ENCODE results near the gene SPRR2E. TPM values are rescaled to one million over a fixed set of nuclear protein-coding genes. Genes with fewer than 3 reads are reported as not detected.

Gene SPRR2E
- total and polyA plus RNA-seq, 2 donors, result not detected

Small RNA genes lying within 50 kb of the gene (small RNA-seq; reads per million reads assigned to genes)
- not detected for gene SPRR2C

Other genes starting within 250 kb of the SPRR2E start
- gene LCE7A, start 234.5 kb downstream of the SPRR2E start, total RNA-seq, result not detected
- not detected for gene LCE7A, start 234.5 kb downstream of the SPRR2E start, polyA plus RNA-seq
- gene SMCP, start 216.2 kb downstream of the SPRR2E start, total RNA-seq, result not detected
- not detected for gene SMCP, start 216.2 kb downstream of the SPRR2E start, polyA plus RNA-seq
- gene IVL, start 186.0 kb downstream of the SPRR2E start, total RNA-seq, result 2.7 TPM
- gene IVL, start 186.0 kb downstream of the SPRR2E start, polyA plus RNA-seq, result 9.5 TPM
- gene SPRR5, start 147.3 kb downstream of the SPRR2E start, total RNA-seq, result not detected
- not detected for gene SPRR5, start 147.3 kb downstream of the SPRR2E start, polyA plus RNA-seq
- gene SPRR4, start 123.9 kb downstream of the SPRR2E start, total RNA-seq, result not detected
- not detected for gene SPRR4, start 123.9 kb downstream of the SPRR2E start, polyA plus RNA-seq
- not detected for gene SPRR1A, start 110.4 kb downstream of the SPRR2E start, total RNA-seq
- not detected for gene SPRR1A, start 110.4 kb downstream of the SPRR2E start, polyA plus RNA-seq
- 10.0 TPM for gene SPRR3, start 92.8 kb downstream of the SPRR2E start, total RNA-seq
- gene SPRR3, start 92.8 kb downstream of the SPRR2E start, polyA plus RNA-seq, result 0.65 TPM
- not detected for gene SPRR1B, start 63.3 kb downstream of the SPRR2E start, total RNA-seq
- gene SPRR1B, start 63.3 kb downstream of the SPRR2E start, polyA plus RNA-seq, result not detected
- not detected for gene SPRR2D, start 53.4 kb downstream of the SPRR2E start, total RNA-seq
- gene SPRR2D, start 53.4 kb downstream of the SPRR2E start, polyA plus RNA-seq, result not detected
- not detected for gene SPRR2A, start 37.0 kb downstream of the SPRR2E start, total RNA-seq
- not detected for gene SPRR2A, start 37.0 kb downstream of the SPRR2E start, polyA plus RNA-seq
- not detected for gene SPRR2B, start 22.9 kb downstream of the SPRR2E start, total RNA-seq
- not detected for gene SPRR2B, start 22.9 kb downstream of the SPRR2E start, polyA plus RNA-seq
- gene SPRR2F, start 19.0 kb upstream of the SPRR2E start, total RNA-seq, result not detected
- gene SPRR2F, start 19.0 kb upstream of the SPRR2E start, polyA plus RNA-seq, result not detected
- gene SPRR2G, start 56.4 kb upstream of the SPRR2E start, total RNA-seq, result not detected
- gene SPRR2G, start 56.4 kb upstream of the SPRR2E start, polyA plus RNA-seq, result not detected
- gene LELP1, start 108.9 kb upstream of the SPRR2E start, total RNA-seq, result not detected
- not detected for gene LELP1, start 108.9 kb upstream of the SPRR2E start, polyA plus RNA-seq
- gene PRR9, start 123.1 kb upstream of the SPRR2E start, total RNA-seq, result not detected
- not detected for gene PRR9, start 123.1 kb upstream of the SPRR2E start, polyA plus RNA-seq
- gene LORICRIN, start 165.2 kb upstream of the SPRR2E start, total RNA-seq, result not detected
- gene LORICRIN, start 165.2 kb upstream of the SPRR2E start, polyA plus RNA-seq, result not detected
- not detected for gene PGLYRP3, start 218.4 kb upstream of the SPRR2E start, total RNA-seq
- not detected for gene PGLYRP3, start 218.4 kb upstream of the SPRR2E start, polyA plus RNA-seq